ENCODE measurements around the gene TXNRD1. TPM values are rescaled to one million over a fixed set of nuclear protein-coding genes. Genes with fewer than 3 reads are reported as not detected.

Gene TXNRD1
- total RNA-seq, 1 donor from 2014 or later = 42.7 TPM

DNA sequence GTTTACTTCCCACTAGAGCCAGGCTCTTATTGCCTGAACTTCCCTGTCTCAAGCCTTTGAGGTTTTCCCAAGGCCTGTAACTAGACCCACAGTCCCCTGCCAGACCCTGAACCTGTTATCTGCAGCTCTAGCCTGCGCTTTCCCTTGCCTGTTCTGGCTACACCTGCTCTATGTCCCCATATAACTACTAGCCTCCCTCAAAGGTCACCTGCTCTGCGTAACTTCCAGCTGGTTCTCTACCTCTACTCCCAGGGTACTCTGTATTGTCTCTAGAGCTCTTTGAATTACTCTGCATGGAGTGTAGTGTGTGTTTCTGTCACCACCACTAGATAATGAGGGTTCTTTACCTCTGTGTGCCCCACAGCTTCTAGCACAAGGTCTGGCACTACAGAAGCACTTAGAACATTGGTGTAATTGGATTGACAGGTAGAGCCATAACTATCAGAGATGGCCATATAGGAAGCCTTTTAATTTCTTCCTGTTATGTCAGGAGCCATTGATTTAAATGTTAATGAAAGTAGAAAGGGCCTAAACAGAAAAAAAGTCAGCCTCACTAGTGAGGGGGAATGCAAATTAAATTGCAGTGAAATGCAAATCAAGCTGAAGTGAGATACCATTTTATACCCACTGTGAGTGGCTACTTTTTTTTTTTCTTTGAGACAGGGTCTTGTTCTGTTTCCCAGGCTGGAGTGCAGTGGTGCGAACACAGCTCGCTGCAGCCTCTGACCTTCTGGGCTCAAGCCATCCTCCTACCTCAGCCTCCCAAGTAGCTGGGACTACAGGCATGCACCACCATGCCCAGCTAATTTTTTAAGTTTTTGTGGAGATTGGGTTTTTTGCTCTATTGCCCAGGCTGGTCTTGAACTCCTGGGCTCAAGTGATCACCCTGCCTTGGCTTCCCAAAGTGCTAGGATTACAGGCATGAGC, 135.7 kb downstream of the TXNRD1 start:
- DNase-seq = no peak

GRCh38 chr12:104352106-104352713, 136.6 kb downstream of the TXNRD1 start:
- DNase-seq = no peak

- no peak for DNase-seq
Measured at GRCh38 chr12:104353012-104353981, 137.7 kb downstream of the TXNRD1 start.

DNA sequence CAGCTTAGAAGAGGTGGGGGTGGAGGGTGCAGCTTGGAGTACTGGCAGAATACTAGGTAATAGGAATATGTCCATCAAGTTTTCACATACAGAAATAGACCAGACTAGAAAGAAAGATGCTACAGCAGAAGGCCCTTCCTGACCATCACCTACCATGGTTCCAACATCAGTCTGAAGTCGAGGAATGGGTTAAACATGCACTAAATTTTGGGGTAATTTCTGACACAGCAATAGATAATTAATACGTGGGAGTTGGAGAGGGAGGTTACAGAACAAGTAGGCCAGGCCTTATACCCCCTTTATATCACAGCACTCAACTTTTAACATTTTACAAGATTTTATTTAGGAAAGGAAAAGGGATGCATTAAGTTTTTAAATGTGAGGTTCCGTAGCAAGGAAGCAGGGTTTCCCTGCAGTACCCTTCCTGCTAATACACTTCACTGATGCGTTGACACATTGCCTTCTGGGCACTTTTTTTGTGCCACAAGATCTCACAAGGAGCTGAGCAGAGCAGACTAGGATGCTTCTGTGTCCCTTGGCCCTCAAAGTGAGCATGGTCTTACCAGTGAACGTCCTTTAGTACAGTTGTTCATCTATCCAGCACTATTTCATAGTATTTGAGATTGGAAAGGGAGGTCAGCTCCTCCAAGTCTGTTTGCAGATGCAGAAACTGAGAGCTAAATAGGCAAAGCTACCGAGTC, 138.7 kb downstream of the TXNRD1 start:
- no peak for DNase-seq

GRCh38 chr12:104354868-104355570, 139.4 kb downstream of the TXNRD1 start:
- no peak for DNase-seq

- no peak for DNase-seq
Measured at GRCh38 chr12:104355630-104356029, 140.1 kb downstream of the TXNRD1 start.

DNA sequence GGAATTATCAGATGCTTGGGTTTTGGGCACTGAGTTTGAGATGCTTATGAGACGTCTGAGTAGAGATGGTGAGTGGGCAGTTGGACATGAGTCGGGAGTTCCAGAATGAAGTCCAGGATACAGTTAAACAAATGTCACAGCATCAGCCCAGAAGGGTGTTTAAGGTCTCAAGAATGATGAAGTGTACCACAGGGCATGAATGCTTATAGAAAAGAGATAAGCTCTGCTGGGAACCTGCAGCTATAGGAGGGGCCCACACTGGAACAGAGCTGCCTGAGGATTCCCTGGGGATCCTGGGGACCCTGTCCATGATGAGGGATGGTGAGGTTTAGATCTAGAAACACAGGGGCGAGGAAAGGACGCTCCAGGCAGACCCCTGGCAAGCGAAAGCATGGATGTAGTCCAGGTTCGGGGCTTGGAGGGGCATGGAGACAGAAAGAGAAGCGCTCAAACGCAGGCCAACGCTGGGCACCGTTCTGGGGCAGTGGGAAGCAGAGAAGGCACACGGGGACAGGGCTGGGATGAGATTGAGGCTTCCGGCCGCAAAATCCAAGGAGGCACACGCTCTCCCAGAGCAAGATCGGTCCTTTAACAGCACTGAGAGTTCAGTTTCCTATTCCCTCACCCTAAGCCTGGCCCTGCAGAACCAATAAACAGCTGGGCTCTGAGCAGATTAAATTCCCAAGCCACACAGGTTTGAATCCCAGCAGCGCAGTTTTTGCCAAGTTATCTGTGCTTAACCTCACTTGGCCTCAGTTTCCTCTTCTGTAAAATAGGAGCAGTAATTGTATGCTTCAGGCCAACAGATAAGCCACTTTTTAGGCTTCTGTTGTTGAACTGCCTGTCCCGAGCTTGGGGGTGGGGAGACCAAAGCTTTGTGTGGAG, 140.9 kb downstream of the TXNRD1 start:
- DNase-seq = no peak

- no peak for DNase-seq
Measured at GRCh38 chr12:104357421-104357952, 141.9 kb downstream of the TXNRD1 start.

GRCh38 chr12:104358353-104359003, 142.9 kb downstream of the TXNRD1 start:
- DNase-seq = peak; percentile 32

DNA sequence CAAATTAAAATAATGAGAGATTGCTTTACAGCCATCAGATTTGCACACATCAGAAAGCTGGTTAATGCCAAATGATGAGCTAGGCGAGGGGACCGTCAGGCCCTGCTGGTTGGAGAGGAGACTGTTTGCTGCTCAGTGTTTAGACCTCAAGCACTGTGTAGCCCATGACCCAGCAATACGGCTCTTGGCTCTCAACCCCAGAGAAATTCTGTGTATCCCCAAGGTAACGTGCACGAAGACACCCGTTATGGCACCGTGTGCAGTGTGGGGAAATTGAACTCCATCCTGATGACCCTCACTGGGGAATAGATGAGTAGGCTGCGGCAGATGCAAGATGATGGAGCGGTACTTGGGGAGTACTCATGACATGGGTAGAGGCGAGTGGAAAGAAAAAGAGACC, 143.6 kb downstream of the TXNRD1 start:
- DNase-seq = no peak

DNA sequence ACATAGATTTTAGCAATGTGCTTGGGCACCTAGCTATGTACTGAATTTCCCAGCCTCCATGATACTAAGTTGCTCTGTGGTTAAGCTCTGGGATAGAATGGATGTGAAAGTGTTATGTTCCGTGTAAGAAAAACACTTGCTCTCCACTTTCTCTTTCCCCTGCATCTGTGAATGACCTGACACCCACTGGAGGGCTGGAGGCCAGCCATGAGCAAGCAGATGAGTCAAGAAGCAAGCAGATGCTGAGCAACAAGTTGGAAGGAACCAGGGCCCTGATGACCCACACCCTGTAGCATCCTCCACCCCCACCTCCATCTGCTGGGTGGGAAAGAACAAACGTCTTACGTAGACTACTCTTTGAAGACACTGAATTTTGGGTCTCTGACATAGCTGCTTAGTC, 144.6 kb downstream of the TXNRD1 start:
- DNase-seq = no peak

DNA sequence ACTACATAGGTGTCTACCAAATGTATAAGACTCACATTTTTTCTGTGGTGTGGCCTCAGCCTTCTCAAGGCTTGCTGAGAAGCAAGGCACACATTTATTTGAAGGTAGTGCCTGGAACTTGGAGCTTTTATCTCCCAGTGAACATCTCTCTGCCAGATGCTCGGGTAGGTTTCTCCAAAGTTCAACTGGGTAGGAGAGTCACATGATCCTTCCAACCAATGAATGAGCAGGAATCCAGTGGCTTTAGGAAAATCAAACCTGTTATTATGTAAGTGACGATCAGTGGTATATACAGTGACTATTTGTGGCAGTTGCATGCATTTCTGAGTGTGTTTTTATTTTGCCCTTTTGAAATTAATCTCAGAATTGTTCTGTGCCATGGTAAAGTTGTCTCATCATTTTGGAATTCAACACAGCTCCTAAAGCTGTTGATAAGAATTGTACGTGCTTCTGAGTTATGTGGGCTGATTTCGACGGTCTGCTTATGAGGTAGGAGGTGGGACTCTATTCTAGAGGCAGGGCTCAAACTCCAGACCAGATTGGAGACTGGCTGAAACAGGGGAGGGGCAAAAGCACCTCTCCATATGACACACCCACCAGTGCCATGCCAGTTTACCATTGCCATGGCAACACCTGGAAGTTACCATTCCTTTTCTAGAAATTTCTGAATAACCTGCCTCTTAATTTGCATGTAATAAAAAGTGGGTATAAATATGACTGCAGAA, 145.6 kb downstream of the TXNRD1 start:
- no peak for DNase-seq

DNA sequence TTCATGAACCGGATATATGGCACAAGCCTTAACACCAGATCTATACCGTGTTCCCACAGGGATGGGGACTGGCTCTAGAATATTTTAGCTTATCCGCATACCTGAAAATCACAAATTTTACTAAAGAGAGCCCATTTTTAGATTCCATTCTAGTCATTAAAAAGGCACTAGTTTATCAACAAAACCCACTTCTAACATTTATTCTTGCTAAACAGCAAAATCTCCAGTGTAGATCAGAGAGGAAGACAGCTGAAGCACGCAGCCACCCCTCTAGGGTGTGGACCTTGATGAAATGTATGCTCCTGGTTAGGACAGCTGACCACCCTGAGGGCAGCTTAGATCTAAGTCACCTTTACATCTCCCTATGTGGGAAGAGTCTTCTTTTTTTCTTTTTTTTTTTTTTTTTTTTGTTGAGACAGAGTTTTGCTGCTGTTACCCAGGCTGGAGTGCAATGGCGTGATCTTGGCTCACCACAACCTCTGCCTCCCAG, 150.4 kb downstream of the TXNRD1 start:
- no peak for DNase-seq

DNA sequence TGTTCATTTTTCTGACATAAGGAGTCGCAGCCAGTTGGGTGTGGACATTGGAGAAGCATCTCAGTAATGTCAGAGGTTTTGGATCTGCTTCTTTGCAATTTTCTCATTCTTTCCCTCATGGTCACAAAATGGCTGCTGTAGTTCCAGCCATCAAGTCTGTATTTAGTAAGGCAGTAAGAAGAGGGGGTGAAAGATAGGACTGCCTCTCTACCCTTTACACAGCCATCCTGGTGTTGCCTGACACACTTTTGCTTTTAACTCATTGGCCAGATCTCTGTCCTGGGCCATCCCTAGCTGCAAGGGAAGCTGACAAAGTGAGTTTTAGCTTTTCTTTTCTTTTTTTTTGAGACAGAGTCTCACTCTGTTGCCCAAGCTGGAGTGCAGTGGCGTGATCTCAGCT, 154.1 kb downstream of the TXNRD1 start:
- DNase-seq = no peak

GRCh38 chr12:104371043-104371870, 155.7 kb downstream of the TXNRD1 start:
- DNase-seq = no peak

DNA sequence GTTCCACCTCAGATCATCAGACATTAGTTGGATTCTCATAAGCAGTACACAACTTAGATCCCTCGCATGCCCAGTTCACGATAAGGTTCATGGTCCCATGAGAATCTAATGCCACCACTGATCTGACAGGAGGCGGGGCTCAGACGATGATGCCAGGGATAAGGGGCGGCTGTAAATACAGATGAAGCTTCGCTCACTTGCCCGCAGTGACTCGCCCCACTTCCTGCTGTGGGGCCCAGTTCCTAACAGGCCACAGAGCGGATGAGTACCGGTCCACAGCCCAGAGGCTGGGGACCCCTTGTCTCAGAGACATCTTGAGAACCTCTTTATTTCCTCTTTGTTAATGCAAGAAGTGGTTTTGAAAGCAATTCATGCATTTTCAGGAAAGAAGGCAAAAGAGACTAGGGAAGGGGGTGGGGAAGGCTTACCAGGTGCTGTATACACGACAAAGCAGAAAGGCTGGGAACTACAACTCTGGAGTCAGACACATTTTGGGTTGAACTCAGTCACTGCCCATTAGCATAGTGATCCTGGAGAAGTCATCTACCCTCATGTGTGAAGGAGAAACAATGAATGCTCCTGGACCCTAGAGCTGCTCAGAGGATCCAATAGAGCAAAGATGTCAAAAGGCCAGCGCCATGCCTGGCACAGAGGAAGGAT, 156.6 kb downstream of the TXNRD1 start:
- DNase-seq = no peak
